Cardiac fibroblast (primary cell): ENCODE results near the gene BCL11B.

Source experiments
- DNase-seq, 2 donors: peaks; one replicate each; pipeline versions ENCODE4 v3.0.0 to v3.0.0-alpha.2; 2010; ENCODE audit warnings: low read depth in 2 of 2
- H3K4me3 ChIP-seq, 2 donors: replicated peaks in 1 of 2; 1 replicate in 1 of 2; 2 replicates in 1 of 2; pipeline ENCODE4 v1.5.1; 2011; ENCODE audit warnings: low read depth in 2 of 2, low read length in 2 of 2, mild to moderate bottlenecking in 2 of 2, moderate library complexity in 1 of 2
- TF ChIP-seq, protein P1 (sequence below): IDR thresholded peaks from one replicate; pipeline ENCODE4 v1.5.1; 2011; ENCODE audit warnings: low read depth, mild to moderate bottlenecking, low read length, inconsistent platforms

Gene BCL11B

DNA sequence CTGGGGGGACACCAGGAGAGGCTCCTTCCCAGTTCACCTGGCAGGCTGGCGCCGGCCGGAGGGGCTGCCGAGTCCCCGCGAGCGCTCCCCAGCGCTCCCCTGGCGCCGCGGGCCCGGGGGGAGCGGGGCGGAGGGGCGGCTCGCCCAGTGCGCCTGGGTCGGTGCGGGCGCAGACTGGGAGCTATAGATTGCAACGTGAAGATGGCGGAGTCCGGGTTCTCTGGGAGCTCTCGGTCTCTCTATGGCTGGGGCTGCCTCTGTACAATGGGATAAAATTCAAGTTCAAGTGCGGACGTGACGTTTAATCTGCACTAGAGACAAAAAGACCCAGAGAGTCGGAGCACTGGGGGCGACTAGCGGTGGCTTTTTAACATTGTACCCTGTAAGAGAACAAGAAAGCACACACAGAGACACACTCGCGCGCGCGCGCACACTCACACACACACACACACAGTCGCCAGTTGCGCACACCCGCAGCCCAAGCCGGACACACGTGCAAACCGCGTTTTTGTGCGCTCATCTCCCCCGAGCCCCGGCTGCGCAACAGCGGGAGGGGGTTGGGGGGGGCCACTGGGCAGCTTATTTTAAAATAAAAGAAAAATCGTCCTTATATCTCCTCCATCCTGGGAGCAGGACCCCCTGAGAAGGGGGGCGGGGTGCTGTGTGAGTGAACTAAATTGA is at the start of gene BCL11B:
Gene BCL11B, minus strand, starts transcription at position 247 of the 681 bp plus-strand sequence. CDS start 979 bp downstream, outside the sequence.
- DNase-seq, result peak; percentile 74 to 81
- TF ChIP-seq, protein P1, sequence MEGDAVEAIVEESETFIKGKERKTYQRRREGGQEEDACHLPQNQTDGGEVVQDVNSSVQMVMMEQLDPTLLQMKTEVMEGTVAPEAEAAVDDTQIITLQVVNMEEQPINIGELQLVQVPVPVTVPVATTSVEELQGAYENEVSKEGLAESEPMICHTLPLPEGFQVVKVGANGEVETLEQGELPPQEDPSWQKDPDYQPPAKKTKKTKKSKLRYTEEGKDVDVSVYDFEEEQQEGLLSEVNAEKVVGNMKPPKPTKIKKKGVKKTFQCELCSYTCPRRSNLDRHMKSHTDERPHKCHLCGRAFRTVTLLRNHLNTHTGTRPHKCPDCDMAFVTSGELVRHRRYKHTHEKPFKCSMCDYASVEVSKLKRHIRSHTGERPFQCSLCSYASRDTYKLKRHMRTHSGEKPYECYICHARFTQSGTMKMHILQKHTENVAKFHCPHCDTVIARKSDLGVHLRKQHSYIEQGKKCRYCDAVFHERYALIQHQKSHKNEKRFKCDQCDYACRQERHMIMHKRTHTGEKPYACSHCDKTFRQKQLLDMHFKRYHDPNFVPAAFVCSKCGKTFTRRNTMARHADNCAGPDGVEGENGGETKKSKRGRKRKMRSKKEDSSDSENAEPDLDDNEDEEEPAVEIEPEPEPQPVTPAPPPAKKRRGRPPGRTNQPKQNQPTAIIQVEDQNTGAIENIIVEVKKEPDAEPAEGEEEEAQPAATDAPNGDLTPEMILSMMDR, result peak; percentile 33
- peak within 1 kb of the TSS; percentile 39 to 43 for H3K4me3 ChIP-seq

DNA sequence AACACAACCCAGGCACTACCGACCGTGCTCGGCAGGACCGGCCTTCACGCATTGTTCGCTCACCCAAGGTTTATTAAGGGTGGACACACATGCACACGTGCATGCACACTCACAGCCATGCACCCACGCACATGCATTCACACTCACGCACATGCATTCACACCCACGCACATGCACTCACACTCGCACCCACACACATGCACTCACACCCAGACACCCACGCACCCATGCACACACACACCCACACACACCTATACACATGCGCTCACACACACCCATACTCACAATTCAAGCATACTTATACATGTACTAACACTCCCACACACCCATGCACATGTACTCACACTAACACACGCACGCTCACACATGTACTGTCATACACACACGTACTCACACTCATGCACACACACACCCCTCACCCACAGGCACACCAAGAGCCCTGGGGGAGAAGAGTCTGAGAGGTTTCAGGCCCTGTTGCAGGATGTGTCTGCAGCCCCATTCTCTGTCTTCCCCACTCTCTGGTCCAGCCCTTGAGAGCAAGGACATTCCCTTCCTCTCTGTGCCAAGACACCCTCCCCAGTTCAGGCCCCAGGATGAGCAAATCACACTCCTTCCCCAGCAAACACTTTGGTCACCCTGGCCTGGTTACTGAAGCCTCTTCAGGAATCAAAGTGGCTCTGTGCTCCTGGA is 49.4 kb upstream of the BCL11B start:
- no peak for DNase-seq
- H3K4me3 ChIP-seq, result no peak overlapping the region

GRCh38 chr14:99320621-99321235 is 48.7 kb upstream of the BCL11B start:
- H3K4me3 ChIP-seq, result no peak overlapping the region
- no peak for DNase-seq
- TF ChIP-seq, protein P1, result no peak

More for the DNA sequence above, 49.4 kb upstream of the BCL11B start:
- TF ChIP-seq, protein P1, result no peak

- peak; percentile 19 to 21 for DNase-seq
- TF ChIP-seq, protein P1, result peak; percentile 73
- H3K4me3 ChIP-seq, result no peak overlapping the region
Observed at GRCh38 chr14:99320105-99320572, 48.1 kb upstream of the BCL11B start.

DNA sequence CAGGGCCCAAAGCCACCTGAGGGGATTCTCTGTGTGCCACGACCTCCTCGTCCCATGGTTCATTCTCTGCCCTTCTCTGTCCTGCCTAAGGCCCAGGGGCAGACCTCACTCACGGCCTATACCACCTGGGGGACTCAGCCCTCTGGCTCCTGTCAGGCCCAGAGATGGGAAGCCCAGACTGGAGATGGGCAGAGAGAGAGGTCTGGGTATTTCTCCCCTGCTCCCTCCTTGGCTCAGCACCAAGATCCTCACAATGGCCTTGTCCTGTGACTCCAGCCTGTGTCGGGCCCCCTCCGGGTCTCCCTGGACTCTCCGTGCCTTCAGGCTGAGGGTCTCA is 46.9 kb upstream of the BCL11B start:
- TF ChIP-seq, protein P1, result no peak
- no peak overlapping the region for H3K4me3 ChIP-seq
- DNase-seq, result no peak

DNA sequence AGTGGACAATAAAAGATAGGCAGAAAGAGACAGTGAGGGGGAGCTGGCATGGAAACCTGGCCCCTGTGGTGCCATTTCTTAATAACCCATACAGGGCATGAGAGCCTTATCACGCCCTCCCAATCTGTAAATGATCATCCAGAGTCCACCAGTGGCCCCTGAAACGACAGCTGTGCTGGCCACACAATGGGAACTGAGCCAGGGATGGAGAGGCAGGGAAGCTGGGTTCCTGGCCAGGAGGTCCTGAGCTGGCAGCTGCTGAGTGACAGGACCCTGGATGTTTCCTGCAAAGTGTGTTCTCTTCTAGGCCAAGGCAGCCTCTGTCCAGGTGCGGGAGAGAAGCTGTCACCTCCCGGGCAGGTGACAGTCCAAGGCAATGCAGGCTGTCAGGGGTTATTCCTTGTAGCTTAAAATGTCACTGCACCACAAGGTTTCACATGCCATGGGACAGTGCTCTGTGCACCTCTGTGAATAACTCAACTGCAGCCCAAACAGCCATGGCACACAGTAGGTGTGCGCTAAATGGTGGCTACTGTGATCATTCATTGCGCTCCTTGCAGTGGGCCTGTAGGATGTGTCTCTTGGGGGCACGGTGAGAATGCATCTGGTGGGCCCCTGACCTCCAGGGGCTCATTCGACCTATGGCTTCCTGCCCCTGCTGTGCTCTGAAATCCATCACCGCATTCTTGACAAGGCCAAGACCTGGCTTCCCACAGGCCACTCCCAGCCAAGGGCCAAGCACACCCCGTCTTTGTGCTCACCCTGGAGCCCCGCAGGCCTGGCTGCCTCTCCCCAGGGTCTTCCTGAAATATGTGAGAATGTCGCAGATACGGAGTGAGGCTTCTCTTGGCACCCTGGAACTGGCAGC is 46.3 kb upstream of the BCL11B start:
- no peak overlapping the region for H3K4me3 ChIP-seq
- DNase-seq, result no peak
- TF ChIP-seq, protein P1, result no peak
